Hepatocyte (in vitro differentiated cells): ENCODE results near the gene LTB4R.

ENCODE experiments used
- CTCF ChIP-seq: fragments of 200-600 bp; sonication (generic); IDR thresholded peaks from 2 replicates; pipeline ENCODE4 v1.5.1; 2016; ENCODE audit warnings: antibody characterized with exemption, mild to moderate bottlenecking; ENCODE audit not compliant: poor library complexity
- EZH2 ChIP-seq: fragments of 200-600 bp; sonication (generic); IDR thresholded peaks from 2 replicates; pipeline ENCODE4 v1.6.1; 2016; ENCODE audit warnings: antibody characterized with exemption, mild to moderate bottlenecking, borderline replicate concordance
- EZH2phosphoT487 ChIP-seq: fragments of 200-600 bp; sonication (generic); IDR thresholded peaks from one replicate; pipeline ENCODE4 v1.6.1; 2018; ENCODE audit warnings: antibody characterized with exemption, mild to moderate bottlenecking, low read depth, moderate library complexity; ENCODE audit not compliant: unreplicated experiment, severe bottlenecking

- TF ChIP-seq EZH2phosphoT487 (no peak), CTCF (no peak), EZH2 (no peak)
These were observed 32.9 kb upstream of the LTB4R start for GRCh38 chr14:24278424-24278823.
